GM23338 (cell line): ENCODE results near the gene ENOSF1.

Source experiments
- EZH2 ChIP-seq: fragments of 200-600 bp; sonication (generic); IDR thresholded peaks from one replicate; pipeline ENCODE4 v1.8.0; 2017; ENCODE audit warnings: antibody characterized with exemption, mild to moderate bottlenecking, low read depth; ENCODE audit not compliant: unreplicated experiment
- EZH2phosphoT487 ChIP-seq: fragments of 200-600 bp; sonication (generic); IDR thresholded peaks from one replicate; pipeline ENCODE4 v1.8.1; 2018; ENCODE audit warnings: antibody characterized with exemption; ENCODE audit not compliant: unreplicated experiment
- POLR2AphosphoS5 ChIP-seq: IDR thresholded peaks from 2 replicates; pipeline ENCODE4 v1.6.1; 2016; ENCODE audit warnings: antibody characterized with exemption, low read depth
- TF ChIP-seq, protein P1 (sequence below), 2 experiments: fragments of 200-600 bp in 1 of 2; sonication (generic) in 1 of 2; conservative IDR thresholded peaks; 2 replicates each; pipeline versions ENCODE4 v1.5.1 to v1.6.1; 2016 to 2017; ENCODE audit warnings: antibody characterized with exemption in 2 of 2, low read depth in 2 of 2, mild to moderate bottlenecking in 2 of 2, moderate library complexity in 1 of 2

DNA sequence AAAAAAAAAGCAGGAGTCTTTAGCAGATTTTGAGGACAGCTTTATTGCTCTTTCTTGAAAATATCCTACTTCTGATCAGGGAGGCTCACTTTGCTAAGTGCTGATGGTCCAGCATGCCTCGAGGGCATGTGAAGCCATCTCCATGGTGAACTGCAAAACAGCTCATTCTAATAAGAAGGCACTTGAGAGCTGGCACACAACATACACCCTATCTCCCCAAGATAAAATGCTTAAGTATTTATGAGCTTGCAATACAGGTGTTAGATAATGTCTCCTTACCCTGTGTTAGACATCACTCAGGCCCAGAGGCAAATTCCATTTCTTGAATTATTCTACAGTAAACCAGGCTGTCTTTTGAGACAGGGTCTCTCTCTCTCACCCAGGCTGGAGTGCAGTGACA lies 2.7 kb downstream of the ENOSF1 start:
- TF ChIP-seq POLR2AphosphoS5 (no peak), EZH2 (no peak), EZH2phosphoT487 (no peak)
- TF ChIP-seq, protein P1, sequence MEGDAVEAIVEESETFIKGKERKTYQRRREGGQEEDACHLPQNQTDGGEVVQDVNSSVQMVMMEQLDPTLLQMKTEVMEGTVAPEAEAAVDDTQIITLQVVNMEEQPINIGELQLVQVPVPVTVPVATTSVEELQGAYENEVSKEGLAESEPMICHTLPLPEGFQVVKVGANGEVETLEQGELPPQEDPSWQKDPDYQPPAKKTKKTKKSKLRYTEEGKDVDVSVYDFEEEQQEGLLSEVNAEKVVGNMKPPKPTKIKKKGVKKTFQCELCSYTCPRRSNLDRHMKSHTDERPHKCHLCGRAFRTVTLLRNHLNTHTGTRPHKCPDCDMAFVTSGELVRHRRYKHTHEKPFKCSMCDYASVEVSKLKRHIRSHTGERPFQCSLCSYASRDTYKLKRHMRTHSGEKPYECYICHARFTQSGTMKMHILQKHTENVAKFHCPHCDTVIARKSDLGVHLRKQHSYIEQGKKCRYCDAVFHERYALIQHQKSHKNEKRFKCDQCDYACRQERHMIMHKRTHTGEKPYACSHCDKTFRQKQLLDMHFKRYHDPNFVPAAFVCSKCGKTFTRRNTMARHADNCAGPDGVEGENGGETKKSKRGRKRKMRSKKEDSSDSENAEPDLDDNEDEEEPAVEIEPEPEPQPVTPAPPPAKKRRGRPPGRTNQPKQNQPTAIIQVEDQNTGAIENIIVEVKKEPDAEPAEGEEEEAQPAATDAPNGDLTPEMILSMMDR (conservative IDR thresholded peaks at IDR 0.05; ENCODE audit: low read depth in 2 of 2) = no peak
